A375 (cell line): ENCODE results near the gene CLIP4. TPM values are rescaled to one million over a fixed set of nuclear protein-coding genes. Genes with fewer than 3 reads are reported as not detected.

Experiments
- total RNA-seq: library from RNA; depleted of rRNA; stranded (reverse); fragments of >200 nt; shearing (Covaris generic); gene quantifications from 2 replicates; pipeline ENCODE4 v1.2.3, GENCODE V29; 2014; rRNA removed

Gene CLIP4
- total RNA-seq: 103 and 114 TPM in 2 replicates

DNA sequence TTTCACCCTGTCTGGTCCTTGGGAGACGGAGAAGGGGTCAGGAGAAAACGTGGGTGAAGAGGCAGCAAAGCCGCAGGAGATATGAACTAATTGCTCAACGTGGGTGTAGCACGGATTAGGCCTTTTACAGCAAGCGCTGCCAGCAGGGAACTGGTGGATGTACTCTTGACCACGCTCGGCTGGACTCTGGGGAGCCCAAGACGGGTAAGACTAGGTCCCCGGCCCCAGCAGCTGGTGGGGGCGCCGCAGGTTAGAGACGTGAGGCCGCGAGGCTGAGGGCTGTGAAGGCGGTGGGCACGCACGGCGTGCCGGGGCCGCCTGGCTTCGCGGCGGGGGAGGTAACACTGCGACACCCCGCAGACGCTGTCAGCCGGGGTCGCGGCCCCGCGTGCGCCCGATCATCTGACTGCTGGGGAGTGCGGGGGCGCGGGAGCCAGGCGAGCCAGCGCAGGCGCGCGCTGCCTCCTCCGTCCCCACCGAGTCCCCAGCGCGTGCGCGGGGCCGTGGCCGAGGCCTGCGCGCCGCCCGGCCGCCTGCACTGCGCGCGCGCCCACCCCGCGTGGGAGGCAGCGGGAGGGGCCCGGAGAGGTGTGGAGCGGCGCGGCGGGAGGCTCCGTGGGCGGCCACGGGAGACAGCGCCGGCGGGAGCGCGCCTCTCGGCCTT, at the start of gene CLIP4:
Gene CLIP4 (plus strand): TSS at position 470 of the 664 bp plus-strand sequence. CDS start 5,974 bp downstream, outside the sequence.

DNA sequence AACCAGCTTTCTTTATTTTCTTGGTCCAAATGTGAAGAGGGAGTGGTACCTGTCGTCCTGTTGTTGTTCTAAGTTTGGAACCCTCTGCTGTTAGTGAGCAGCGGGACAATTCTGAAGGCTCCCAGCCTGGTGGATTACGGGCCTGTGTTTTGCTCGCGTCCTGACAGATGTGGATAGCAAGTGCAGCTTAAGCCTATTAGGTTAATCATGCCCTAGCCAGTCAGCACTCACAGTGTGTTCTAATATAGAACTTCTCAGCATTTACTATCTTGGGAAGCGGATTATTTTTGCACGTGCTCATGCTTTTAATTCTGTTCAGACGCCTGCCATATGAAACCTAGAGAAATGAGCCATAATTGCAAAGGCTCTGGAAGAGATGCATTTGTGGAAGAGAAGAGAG, 40.8 kb upstream of the CLIP4 start, which contains the start of gene PCARE:
Gene PCARE (minus strand): TSS at position 113 of the 400 bp plus-strand sequence. CDS start 262 bp downstream, outside the sequence.

Other genes starting within 250 kb of the CLIP4 start
- 14.0 and 14.6 TPM in 2 replicates for gene TRMT61B, start 245.1 kb upstream of the CLIP4 start, total RNA-seq
- gene WDR43, start 220.7 kb upstream of the CLIP4 start, total RNA-seq: 106 and 151 TPM in 2 replicates
- gene TOGARAM2, start 134.1 kb upstream of the CLIP4 start, total RNA-seq: 0.08 TPM in 1 of 2 replicates, not detected in the other
- gene PCARE, start 40.9 kb upstream of the CLIP4 start, total RNA-seq: 0.04 TPM in 1 of 2 replicates, not detected in the other